Tibial artery (tissue), 4 donors: ENCODE results near the gene POLR3C.

Experiments
- DNase-seq, 2 donors: peaks; one replicate each; pipeline ENCODE4 v3.0.0-alpha.2; 2019
- H3K27ac ChIP-seq, 2 donors: fragments of 200-600 bp; sonication (generic) in 1 of 2; 1 replicate in 1 of 2; 2 replicates in 1 of 2; pipeline ENCODE4 v1.5.1; 2018 to 2019; ENCODE audit warnings: mild to moderate bottlenecking in 1 of 2
- H3K27me3 ChIP-seq, 2 donors: fragments of 200-600 bp; sonication (generic) in 1 of 2; one replicate each; pipeline versions ENCODE4 v1.5.1 to v1.6.0; 2016 to 2019
- H3K36me3 ChIP-seq, 3 donors: fragments of 200-600 bp; sonication (generic) in 2 of 3; one replicate each; pipeline ENCODE4 v1.5.1; 2016 to 2019; ENCODE audit warnings: mild to moderate bottlenecking in 2 of 3
- H3K4me1 ChIP-seq, 4 donors: fragments of 200-600 bp; sonication (generic) in 2 of 4; 1 replicate in 3 of 4; 2 replicates in 1 of 4; pipeline ENCODE4 v1.5.1; 2016 to 2019
- H3K4me3 ChIP-seq, 2 donors: fragments of 200-600 bp; sonication (generic) in 1 of 2; 1 replicate in 1 of 2; 2 replicates in 1 of 2; pipeline ENCODE4 v1.5.1; 2018 to 2019; ENCODE audit warnings: mild to moderate bottlenecking in 2 of 2
- H3K9me3 ChIP-seq, 3 donors: fragments of 200-600 bp; sonication (generic) in 1 of 3; one replicate each; pipeline ENCODE4 v1.5.1; 2016 to 2019
- intact Hi-C: fragments of 100-400 bp; cut with DNase I; formaldehyde crosslinking; loops from one replicate; pipeline ENCODE4 v1.15.0; 2023; ENCODE audit warnings: low total_unique reads
- TF ChIP-seq, protein P1 (sequence below), 2 experiments: fragments of 200-600 bp in 1 of 2; fragments of 450-650 bp in 1 of 2; IDR thresholded peaks; one replicate each; pipeline ENCODE4 v1.5.1; 2017 to 2019; ENCODE audit warnings: antibody characterized with exemption in 2 of 2, mild to moderate bottlenecking in 1 of 2, moderate library complexity in 1 of 2

POLR3C gene

DNA sequence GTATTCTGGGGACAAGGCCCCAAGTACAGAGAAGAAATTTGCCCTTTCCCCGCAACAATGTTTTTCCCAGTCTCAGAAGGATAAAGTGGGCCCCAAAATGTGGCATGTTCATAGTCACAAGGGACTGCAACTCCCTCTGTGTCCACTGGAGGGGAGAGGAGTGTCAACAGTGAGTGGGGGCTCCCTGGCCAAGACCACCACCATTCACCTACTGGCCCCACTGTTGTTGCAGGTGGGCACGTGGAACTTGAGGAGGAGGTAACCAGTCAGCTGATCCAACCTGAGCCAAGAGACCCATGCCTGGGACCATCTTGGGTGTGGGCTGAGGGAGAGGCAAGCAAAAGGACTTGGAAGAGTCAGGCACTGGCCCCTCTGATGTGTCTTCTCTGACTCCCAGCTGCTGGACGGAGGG lies 22.2 kb downstream of the POLR3C start:
- H3K4me1 ChIP-seq: peaks cover 0 to 33% (median 28%) of the 10 kb centered on the region in 4 donors
- no peaks in the 10 kb centered on the region for H3K27me3 ChIP-seq
- peak overlapping the region; percentile 54 to 70 for H3K4me3 ChIP-seq
- TF ChIP-seq, protein P1, sequence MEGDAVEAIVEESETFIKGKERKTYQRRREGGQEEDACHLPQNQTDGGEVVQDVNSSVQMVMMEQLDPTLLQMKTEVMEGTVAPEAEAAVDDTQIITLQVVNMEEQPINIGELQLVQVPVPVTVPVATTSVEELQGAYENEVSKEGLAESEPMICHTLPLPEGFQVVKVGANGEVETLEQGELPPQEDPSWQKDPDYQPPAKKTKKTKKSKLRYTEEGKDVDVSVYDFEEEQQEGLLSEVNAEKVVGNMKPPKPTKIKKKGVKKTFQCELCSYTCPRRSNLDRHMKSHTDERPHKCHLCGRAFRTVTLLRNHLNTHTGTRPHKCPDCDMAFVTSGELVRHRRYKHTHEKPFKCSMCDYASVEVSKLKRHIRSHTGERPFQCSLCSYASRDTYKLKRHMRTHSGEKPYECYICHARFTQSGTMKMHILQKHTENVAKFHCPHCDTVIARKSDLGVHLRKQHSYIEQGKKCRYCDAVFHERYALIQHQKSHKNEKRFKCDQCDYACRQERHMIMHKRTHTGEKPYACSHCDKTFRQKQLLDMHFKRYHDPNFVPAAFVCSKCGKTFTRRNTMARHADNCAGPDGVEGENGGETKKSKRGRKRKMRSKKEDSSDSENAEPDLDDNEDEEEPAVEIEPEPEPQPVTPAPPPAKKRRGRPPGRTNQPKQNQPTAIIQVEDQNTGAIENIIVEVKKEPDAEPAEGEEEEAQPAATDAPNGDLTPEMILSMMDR (IDR thresholded peaks at IDR 0.05): peak; percentile 42 to 55
- no peak for DNase-seq
- peaks cover 21 to 59% (median 47%) of the 10 kb centered on the region in 3 donors for H3K36me3 ChIP-seq
- H3K27ac ChIP-seq: peak overlapping the region; percentile 81 to 84
- no peaks in the 10 kb centered on the region for H3K9me3 ChIP-seq
- intact Hi-C loops: loop anchor here (5.0 kb wide), 1 partner anchor 66 kb away; the partner anchor contains the start of gene ITGA10

DNA sequence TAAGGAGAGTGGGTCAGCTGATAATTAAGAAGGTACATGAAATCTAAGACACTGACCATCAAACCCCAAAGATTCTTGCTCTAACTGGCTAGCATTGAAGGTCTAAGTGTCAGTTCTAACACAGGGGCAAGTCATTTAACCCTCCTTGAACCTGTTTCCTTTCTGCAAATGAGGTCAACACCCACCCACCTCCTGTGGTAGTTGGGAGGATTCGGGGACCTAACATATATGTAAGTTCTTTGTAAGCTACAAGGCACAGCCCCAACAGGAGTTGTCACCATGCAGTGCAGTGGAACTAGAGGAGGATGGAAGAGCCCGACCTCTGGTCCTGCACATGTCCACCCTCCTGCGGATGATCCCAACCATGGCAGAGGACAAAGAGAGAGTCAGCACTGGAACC lies 23.8 kb downstream of the POLR3C start:
- intact Hi-C loops: loop anchor here (5.0 kb wide), 1 partner anchor 64 kb away; the partner anchor contains the start of gene ITGA10
- H3K4me3 ChIP-seq: no peak overlapping the region
- TF ChIP-seq, protein P1 (IDR thresholded peaks at IDR 0.05): no peak
- peaks cover 25 to 59% (median 47%) of the 10 kb centered on the region in 3 donors for H3K36me3 ChIP-seq
- no peak for DNase-seq
- H3K4me1 ChIP-seq: peaks cover 0 to 33% (median 28%) of the 10 kb centered on the region in 4 donors
- H3K27me3 ChIP-seq: no peaks in the 10 kb centered on the region
- H3K9me3 ChIP-seq: no peaks in the 10 kb centered on the region
- no peak overlapping the region for H3K27ac ChIP-seq

DNA sequence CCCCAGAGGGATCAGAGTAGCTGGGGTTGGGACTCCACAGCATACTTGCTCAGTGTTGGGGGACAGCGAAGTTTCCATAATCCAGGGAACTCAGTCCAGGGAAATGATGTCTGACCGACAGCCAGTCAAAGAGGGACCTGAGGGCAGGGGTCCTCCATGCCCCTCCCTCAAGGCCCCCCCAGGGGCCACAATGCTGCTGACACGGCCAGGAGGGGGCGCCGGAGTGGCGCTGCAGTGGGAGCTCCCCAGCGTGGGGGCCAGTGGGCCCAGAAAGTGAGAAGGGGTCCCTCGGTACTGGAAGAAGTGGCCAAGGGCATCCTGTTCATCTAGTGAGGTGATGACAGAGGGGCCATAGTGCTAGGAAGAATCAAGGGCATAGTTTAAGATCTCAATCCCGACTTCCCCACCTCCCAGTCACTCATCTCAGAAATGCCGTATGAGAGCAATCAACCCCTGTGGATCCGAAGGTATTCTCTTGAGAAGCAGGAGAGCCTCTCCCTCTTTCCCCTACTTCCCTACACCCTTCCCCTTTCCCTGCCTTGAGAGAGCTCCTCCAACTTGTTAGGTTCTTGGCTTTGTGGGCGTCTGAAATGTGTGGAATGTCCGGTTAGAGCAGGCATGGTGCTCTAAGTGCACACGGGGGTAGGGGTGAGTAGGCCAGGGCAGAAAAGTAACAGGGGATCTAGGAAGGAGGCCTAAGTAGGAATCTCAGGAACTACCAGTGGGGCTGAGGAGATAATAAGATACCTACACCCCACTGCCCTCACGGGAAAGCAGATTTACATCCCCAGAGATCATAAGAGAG lies 25.6 kb downstream of the POLR3C start:
- H3K27ac ChIP-seq: peak overlapping the region; percentile 54
- peaks cover 0 to 31% (median 28%) of the 10 kb centered on the region in 4 donors for H3K4me1 ChIP-seq
- H3K9me3 ChIP-seq: no peaks in the 10 kb centered on the region
- intact Hi-C loops: loop anchor here (5.0 kb wide), 1 partner anchor 63 kb away; the partner anchor contains the start of gene ITGA10
- no peak overlapping the region for H3K4me3 ChIP-seq
- TF ChIP-seq, protein P1 (IDR thresholded peaks at IDR 0.05): no peak
- DNase-seq: no peak
- H3K27me3 ChIP-seq: no peaks in the 10 kb centered on the region
- H3K36me3 ChIP-seq: peaks cover 42 to 73% (median 56%) of the 10 kb centered on the region in 3 donors

DNA sequence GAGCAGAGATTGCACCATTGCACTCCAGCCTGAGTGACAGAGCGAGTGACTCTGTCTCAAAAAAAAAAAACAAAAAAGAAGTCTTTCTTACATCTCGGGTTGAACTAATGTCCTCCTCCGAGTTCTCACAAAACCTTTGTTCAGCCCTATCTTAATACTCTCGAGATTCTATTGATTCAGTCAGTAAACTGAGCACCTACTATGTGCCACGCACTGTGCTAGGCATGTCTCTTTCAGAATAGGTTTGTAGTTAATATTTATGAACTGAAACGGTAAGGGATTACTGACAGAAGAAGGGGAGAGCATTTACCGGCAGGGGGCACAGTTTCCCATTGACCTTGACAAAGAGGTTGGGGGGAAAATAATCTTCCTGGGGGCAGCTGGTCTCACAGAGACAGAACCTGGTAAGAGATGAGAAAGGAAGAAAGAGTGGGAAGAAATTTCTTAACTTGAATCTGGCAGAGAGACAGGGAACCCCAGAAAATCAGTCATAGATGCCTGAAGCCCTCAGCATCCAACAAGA lies 31.5 kb downstream of the POLR3C start:
- Histone ChIP-seq H3K4me3 (no peak overlapping the region), H3K36me3 (peaks cover 59 to 66% (median 59%) of the 10 kb centered on the region in 3 donors), H3K27me3 (no peaks in the 10 kb centered on the region), H3K4me1 (peaks cover 0 to 23% (median 16%) of the 10 kb centered on the region in 4 donors), H3K27ac (no peak overlapping the region), H3K9me3 (no peaks in the 10 kb centered on the region)
- DNase-seq: peak in 1 of 2 donors; percentile 2
- TF ChIP-seq, protein P1 (IDR thresholded peaks at IDR 0.05): no peak
- intact Hi-C loops: no loop called here

DNA sequence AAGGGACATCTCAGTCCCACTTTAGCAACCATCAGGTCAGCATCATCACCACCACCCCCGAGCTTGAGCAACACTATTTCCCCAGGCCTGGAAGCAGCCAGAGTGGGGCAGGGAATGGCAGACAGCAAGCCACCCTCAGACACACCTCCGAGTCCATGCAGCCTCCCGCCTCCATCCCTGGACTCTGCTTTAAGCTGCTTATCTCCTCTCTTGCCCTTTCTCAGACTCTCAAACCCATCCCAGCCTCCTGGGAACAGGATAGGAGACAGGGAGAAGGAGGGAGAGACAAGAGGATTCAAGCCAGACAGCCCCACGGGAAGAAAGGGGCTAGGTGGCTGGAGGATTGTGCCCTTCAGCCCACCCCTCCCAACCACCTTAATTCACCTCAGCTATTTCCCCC lies 33.2 kb downstream of the POLR3C start:
- no peak overlapping the region for H3K4me3 ChIP-seq
- intact Hi-C loops: no loop called here
- H3K36me3 ChIP-seq: peaks cover 43 to 49% (median 43%) of the 10 kb centered on the region in 3 donors

More for the DNA sequence above, 33.2 kb downstream of the POLR3C start:
- Histone ChIP-seq H3K27ac (peak overlapping the region; percentile 6 to 89), H3K27me3 (no peaks in the 10 kb centered on the region), H3K9me3 (no peaks in the 10 kb centered on the region), H3K4me1 (peaks cover 0 to 22% (median 15%) of the 10 kb centered on the region in 4 donors)
- DNase-seq: peak in 1 of 2 donors; percentile 46
- TF ChIP-seq, protein P1 (IDR thresholded peaks at IDR 0.05): no peak
